Measurements from ENCODE around the gene CCAR1. TPM values are rescaled to one million over a fixed set of nuclear protein-coding genes. Genes with fewer than 3 reads are reported as not detected.
"Not testable (repeated sequence)": the region's sequence is repeated elsewhere in the genome, so short reads cannot be mapped to it uniquely, and the experiment has no call there.

The CCAR1 gene
- total RNA-seq, 1 donor: 72.1 TPM

- Histone ChIP-seq H3K4me3 (ENCODE audit: low read length) (no peak overlapping the region), H3K9me3 (ENCODE audit: low read depth, low read length) (no peaks in the 10 kb centered on the region), H3K4me1 (ENCODE audit: insufficient read depth, low read length) (no peaks in the 10 kb centered on the region), H3K27me3 (ENCODE audit: insufficient read depth, low read length) (no peaks in the 10 kb centered on the region)
These were observed 14.1 kb downstream of the CCAR1 start for GRCh38 chr10:68735119-68735518.

GRCh38 chr10:68735739-68736138 lies 14.7 kb downstream of the CCAR1 start:
- H3K27me3 ChIP-seq (ENCODE audit: insufficient read depth, low read length); H3K4me3 ChIP-seq (ENCODE audit: low read length); H3K9me3 ChIP-seq (ENCODE audit: low read depth, low read length); H3K4me1 ChIP-seq (ENCODE audit: insufficient read depth, low read length): not testable (repeated sequence)

DNA sequence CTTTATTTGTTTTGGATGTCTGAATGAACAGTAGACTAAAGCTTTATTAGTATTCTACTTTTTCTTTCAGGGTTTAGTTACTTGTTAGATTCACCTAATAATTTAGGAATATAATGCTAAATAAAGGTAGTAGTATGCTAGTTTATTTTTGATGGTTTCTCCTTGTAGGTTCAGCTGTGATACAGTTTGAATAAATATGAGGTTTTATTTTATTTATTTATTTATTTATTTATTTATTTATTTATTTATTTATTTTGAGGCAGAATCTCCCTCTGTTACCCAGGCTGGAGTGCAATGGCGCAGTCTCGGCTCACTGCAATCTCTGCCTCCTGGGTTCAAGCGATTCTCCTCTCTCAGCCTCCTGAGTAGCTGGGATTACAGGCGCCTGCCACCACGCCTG lies 19.6 kb downstream of the CCAR1 start:
- not testable (repeated sequence) for H3K4me3 ChIP-seq (ENCODE audit: low read length); H3K4me1 ChIP-seq (ENCODE audit: insufficient read depth, low read length); H3K9me3 ChIP-seq (ENCODE audit: low read depth, low read length); H3K27me3 ChIP-seq (ENCODE audit: insufficient read depth, low read length)

DNA sequence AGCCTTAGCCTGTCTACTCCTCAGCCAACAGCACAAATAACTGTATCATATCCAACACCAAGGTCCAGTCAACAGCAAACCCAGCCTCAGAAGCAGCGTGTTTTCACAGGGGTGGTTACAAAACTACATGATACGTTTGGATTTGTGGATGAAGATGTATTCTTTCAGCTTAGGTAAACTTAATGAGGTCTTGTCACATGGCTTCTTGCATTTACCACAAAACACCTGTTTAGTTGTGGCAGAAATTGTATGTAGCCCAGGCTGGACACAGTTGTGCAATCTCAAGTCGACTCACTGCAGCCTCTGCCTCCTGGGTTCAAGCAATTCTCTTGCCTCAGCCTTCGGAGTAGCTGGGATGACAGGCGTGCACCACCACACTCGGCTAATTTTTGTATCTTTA lies 21.4 kb downstream of the CCAR1 start:
- no peaks in the 10 kb centered on the region for H3K9me3 ChIP-seq (ENCODE audit: low read depth, low read length)

GRCh38 chr10:68752711-68753350 lies 31.8 kb downstream of the CCAR1 start:
- no peaks in the 10 kb centered on the region for H3K27me3 ChIP-seq (ENCODE audit: insufficient read depth, low read length)
- H3K4me3 ChIP-seq (ENCODE audit: low read length): no peak overlapping the region
- H3K4me1 ChIP-seq (ENCODE audit: insufficient read depth, low read length): no peaks in the 10 kb centered on the region
- no peaks in the 10 kb centered on the region for H3K9me3 ChIP-seq (ENCODE audit: low read depth, low read length)

More for the DNA sequence above, 21.4 kb downstream of the CCAR1 start:
- H3K4me1 ChIP-seq (ENCODE audit: insufficient read depth, low read length): no peaks in the 10 kb centered on the region
- H3K4me3 ChIP-seq (ENCODE audit: low read length): no peak overlapping the region
- no peaks in the 10 kb centered on the region for H3K27me3 ChIP-seq (ENCODE audit: insufficient read depth, low read length)

DNA sequence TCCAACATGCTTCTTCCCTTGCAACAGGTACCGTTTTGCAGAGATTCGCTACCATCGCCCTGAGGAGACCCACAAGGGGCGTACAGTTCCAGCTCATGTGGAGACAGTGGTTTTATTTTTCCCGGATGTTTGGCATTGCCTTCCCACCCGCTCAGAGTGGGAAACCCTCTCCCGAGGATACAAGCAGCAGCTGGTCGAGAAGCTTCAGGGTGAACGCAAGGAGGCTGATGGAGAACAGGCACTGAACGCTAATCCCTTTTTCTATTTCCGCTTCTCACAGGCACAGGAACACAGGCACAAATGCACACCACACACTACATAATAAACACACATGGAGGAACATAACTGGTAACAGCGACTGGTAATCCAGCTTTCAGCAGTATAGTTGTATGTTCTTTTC lies 35.2 kb downstream of the CCAR1 start:
- Histone ChIP-seq H3K27me3 (ENCODE audit: insufficient read depth, low read length) (no peaks in the 10 kb centered on the region), H3K9me3 (ENCODE audit: low read depth, low read length) (no peaks in the 10 kb centered on the region), H3K4me3 (ENCODE audit: low read length) (no peak overlapping the region), H3K4me1 (ENCODE audit: insufficient read depth, low read length) (no peaks in the 10 kb centered on the region)

DNA sequence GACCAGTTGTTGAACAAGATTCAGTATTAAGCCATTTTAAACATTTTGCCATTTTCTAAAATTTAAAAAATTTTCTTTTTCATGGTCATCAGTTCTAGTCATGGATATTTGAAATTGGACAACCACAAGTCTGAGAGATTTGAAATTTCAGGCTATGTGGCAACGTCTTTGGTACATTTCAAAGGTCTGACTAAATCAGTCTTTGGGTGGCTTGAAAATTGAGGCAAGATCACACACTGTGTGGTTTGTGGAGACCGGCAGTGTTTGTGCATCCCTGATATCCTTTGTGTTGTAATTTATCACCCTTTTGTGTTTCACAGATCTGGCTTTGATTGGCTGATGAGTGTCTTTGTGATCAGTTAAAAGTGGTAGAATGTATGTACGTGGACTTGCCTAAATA lies 35.7 kb downstream of the CCAR1 start:
- no peak overlapping the region for H3K4me3 ChIP-seq (ENCODE audit: low read length)
- H3K4me1 ChIP-seq (ENCODE audit: insufficient read depth, low read length): no peaks in the 10 kb centered on the region
- no peaks in the 10 kb centered on the region for H3K9me3 ChIP-seq (ENCODE audit: low read depth, low read length)
- H3K27me3 ChIP-seq (ENCODE audit: insufficient read depth, low read length): no peaks in the 10 kb centered on the region

- Histone ChIP-seq H3K9me3 (ENCODE audit: low read depth, low read length) (no peaks in the 10 kb centered on the region), H3K27me3 (ENCODE audit: insufficient read depth, low read length) (no peaks in the 10 kb centered on the region), H3K4me3 (ENCODE audit: low read length) (no peak overlapping the region), H3K4me1 (ENCODE audit: insufficient read depth, low read length) (no peaks in the 10 kb centered on the region)
These were observed 38.3 kb downstream of the CCAR1 start for GRCh38 chr10:68759223-68759863.

DNA sequence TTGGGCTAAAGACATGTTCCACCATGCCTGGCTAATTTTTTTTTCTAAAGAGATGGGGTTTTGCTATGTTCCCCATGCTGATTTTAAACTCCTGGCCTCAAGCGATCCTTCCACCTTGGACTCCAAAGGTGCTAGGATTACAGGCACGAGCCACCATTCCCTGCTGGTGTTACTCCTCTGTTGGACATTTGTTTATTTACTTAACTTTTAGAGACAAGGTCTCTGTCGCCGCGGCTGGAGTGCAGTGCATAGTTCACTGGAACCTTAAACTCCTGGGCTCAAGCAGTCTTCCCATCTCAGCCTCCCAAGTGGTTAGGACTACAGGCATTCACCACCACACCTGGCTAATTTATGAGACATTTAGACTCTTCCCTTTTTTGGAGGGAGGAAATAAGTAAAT lies 38.9 kb downstream of the CCAR1 start:
- Histone ChIP-seq H3K4me3 (ENCODE audit: low read length) (no peak overlapping the region), H3K9me3 (ENCODE audit: low read depth, low read length) (no peaks in the 10 kb centered on the region), H3K4me1 (ENCODE audit: insufficient read depth, low read length) (no peaks in the 10 kb centered on the region), H3K27me3 (ENCODE audit: insufficient read depth, low read length) (no peaks in the 10 kb centered on the region)

- not testable (repeated sequence) for H3K9me3 ChIP-seq (ENCODE audit: low read depth, low read length); H3K4me3 ChIP-seq (ENCODE audit: low read length); H3K4me1 ChIP-seq (ENCODE audit: insufficient read depth, low read length); H3K27me3 ChIP-seq (ENCODE audit: insufficient read depth, low read length)
These were observed 46.4 kb downstream of the CCAR1 start for GRCh38 chr10:68767407-68767806.

GRCh38 chr10:68781613-68782574 lies 60.9 kb downstream of the CCAR1 start:
- Histone ChIP-seq H3K27me3 (ENCODE audit: insufficient read depth, low read length) (no peaks in the 10 kb centered on the region), H3K4me3 (ENCODE audit: low read length) (no peak overlapping the region), H3K9me3 (ENCODE audit: low read depth, low read length) (no peaks in the 10 kb centered on the region), H3K4me1 (ENCODE audit: insufficient read depth, low read length) (no peaks in the 10 kb centered on the region)

DNA sequence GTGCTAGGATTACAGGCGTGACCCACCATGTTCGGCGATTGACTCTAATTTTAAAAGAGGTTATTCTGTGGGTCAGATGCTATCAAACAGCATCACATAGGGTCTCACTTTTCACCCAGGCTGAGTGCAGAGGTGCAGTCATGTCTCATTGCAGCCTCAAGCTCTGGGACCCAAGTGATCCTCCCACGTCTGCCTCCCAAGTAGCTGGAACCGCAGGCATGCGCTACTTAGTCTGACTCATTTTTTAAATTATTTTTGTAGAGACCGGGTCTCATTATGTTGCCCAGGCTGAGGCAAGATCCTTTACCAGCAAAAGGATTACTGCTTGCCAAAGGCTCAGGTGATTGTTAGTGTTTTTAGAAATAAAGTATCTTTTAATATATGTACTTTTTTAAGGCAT lies 63.4 kb downstream of the CCAR1 start:
- H3K4me1 ChIP-seq (ENCODE audit: insufficient read depth, low read length): no peaks in the 10 kb centered on the region
- no peaks in the 10 kb centered on the region for H3K9me3 ChIP-seq (ENCODE audit: low read depth, low read length)
- H3K27me3 ChIP-seq (ENCODE audit: insufficient read depth, low read length): no peaks in the 10 kb centered on the region
- H3K4me3 ChIP-seq (ENCODE audit: low read length): no peak overlapping the region

- H3K4me1 ChIP-seq (ENCODE audit: insufficient read depth, low read length): no peaks in the 10 kb centered on the region
- H3K27me3 ChIP-seq (ENCODE audit: insufficient read depth, low read length): no peaks in the 10 kb centered on the region
- H3K4me3 ChIP-seq (ENCODE audit: low read length): no peak overlapping the region
- no peaks in the 10 kb centered on the region for H3K9me3 ChIP-seq (ENCODE audit: low read depth, low read length)
These were observed 66.8 kb downstream of the CCAR1 start for GRCh38 chr10:68787813-68788212.

DNA sequence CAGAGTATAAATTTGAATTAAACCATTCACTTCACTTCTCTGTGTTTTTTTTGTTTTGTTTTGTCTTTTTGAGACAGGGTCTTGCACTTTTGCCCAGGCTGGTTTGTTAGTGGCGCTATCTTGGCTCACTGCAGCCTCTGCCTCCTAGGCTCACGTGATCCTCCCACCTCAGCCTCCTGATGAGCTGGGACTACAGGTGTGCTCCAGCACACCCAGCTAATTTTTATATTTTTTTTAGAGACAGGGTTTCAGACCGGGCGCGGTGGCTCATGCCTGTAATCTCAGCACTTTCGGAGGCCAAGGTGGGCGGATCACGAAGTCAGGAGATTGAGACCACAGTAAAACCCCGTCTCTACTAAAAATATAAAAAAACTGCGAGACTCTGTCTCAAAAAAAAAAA lies 69.4 kb downstream of the CCAR1 start:
- Histone ChIP-seq H3K4me1 (ENCODE audit: insufficient read depth, low read length) (no peaks in the 10 kb centered on the region), H3K4me3 (ENCODE audit: low read length) (no peak overlapping the region), H3K9me3 (ENCODE audit: low read depth, low read length) (no peaks in the 10 kb centered on the region), H3K27me3 (ENCODE audit: insufficient read depth, low read length) (no peaks in the 10 kb centered on the region)

DNA sequence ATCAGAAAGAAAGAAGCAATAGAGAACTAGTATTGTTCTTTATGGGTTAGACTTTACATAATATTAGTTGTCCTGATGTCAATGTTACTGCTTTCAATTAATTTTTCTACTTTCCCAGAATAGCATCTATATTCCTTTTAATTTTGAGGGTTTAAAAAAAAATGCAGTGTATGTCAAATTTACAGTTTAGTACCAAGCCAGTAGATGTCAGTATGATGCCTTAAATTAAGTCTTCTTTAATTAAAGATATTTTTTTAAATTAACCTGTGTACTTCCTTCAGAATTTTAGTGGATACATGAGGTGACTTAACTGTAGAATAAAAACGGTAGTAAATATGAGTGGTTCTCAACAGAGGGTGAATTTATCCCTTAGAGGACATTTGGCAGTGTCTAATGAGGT lies 71.1 kb downstream of the CCAR1 start:
- Histone ChIP-seq H3K27me3 (ENCODE audit: insufficient read depth, low read length) (no peaks in the 10 kb centered on the region), H3K4me3 (ENCODE audit: low read length) (no peak overlapping the region), H3K9me3 (ENCODE audit: low read depth, low read length) (no peaks in the 10 kb centered on the region), H3K4me1 (ENCODE audit: insufficient read depth, low read length) (no peaks in the 10 kb centered on the region)

All from mononuclear cell (primary cell).